ENCODE results near the gene ACTR2. TPM values are rescaled to one million over a fixed set of nuclear protein-coding genes. Genes with fewer than 3 reads are reported as not detected.

ACTR2 gene
- total RNA-seq, 1 experiment from 2014 or later: 160 TPM

DNA sequence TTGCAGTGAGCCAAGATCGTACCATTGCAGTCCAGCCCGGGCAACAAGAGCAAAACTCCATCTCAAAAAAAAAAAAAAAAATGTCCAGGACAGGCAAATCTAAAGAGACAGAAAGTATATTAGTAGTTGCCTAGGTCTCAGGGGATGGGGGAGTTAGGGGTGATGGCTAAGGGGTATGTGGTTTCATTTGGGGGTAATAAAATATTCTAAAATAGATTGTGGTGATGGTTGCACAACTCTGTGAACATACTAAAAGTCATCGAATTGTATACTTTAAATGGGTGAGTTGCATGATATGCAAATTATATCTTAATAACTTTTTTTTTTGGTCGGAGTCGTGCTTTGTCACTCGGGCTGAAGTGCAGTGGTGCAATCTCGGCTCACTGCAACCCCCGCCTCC, 34.2 kb upstream of the ACTR2 start:
- DNase-seq (ENCODE audit: low spot score) (no peak), ATAC-seq (no peak)
- H3K36me3 Mint-ChIP-seq: no peaks in the 10 kb centered on the region
- no peak overlapping the region for H3K4me3 Mint-ChIP-seq
- no peaks in the 10 kb centered on the region for H3K9me3 Mint-ChIP-seq
- H3K27me3 Mint-ChIP-seq (ENCODE audit: low read depth): peaks cover 16% of the 10 kb centered on the region
- TF ChIP-seq, protein P1, sequence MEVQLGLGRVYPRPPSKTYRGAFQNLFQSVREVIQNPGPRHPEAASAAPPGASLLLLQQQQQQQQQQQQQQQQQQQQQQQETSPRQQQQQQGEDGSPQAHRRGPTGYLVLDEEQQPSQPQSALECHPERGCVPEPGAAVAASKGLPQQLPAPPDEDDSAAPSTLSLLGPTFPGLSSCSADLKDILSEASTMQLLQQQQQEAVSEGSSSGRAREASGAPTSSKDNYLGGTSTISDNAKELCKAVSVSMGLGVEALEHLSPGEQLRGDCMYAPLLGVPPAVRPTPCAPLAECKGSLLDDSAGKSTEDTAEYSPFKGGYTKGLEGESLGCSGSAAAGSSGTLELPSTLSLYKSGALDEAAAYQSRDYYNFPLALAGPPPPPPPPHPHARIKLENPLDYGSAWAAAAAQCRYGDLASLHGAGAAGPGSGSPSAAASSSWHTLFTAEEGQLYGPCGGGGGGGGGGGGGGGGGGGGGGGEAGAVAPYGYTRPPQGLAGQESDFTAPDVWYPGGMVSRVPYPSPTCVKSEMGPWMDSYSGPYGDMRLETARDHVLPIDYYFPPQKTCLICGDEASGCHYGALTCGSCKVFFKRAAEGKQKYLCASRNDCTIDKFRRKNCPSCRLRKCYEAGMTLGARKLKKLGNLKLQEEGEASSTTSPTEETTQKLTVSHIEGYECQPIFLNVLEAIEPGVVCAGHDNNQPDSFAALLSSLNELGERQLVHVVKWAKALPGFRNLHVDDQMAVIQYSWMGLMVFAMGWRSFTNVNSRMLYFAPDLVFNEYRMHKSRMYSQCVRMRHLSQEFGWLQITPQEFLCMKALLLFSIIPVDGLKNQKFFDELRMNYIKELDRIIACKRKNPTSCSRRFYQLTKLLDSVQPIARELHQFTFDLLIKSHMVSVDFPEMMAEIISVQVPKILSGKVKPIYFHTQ (CRISPR knock-in tag; IDR thresholded peaks at IDR 0.05): no peak
- TF ChIP-seq, protein P2, sequence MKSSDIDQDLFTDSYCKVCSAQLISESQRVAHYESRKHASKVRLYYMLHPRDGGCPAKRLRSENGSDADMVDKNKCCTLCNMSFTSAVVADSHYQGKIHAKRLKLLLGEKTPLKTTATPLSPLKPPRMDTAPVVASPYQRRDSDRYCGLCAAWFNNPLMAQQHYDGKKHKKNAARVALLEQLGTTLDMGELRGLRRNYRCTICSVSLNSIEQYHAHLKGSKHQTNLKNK (CRISPR knock-in tag; IDR thresholded peaks at IDR 0.05): no peak
- TF ChIP-seq, protein P3, sequence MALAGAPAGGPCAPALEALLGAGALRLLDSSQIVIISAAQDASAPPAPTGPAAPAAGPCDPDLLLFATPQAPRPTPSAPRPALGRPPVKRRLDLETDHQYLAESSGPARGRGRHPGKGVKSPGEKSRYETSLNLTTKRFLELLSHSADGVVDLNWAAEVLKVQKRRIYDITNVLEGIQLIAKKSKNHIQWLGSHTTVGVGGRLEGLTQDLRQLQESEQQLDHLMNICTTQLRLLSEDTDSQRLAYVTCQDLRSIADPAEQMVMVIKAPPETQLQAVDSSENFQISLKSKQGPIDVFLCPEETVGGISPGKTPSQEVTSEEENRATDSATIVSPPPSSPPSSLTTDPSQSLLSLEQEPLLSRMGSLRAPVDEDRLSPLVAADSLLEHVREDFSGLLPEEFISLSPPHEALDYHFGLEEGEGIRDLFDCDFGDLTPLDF (CRISPR knock-in tag; IDR thresholded peaks at IDR 0.05): no peak
- H3K27ac Mint-ChIP-seq: no peak overlapping the region
- H3K4me1 Mint-ChIP-seq: peaks cover 6% of the 10 kb centered on the region
- POLR2A ChIA-PET: no interaction called here
- CTCF ChIA-PET: no interaction called here

DNA sequence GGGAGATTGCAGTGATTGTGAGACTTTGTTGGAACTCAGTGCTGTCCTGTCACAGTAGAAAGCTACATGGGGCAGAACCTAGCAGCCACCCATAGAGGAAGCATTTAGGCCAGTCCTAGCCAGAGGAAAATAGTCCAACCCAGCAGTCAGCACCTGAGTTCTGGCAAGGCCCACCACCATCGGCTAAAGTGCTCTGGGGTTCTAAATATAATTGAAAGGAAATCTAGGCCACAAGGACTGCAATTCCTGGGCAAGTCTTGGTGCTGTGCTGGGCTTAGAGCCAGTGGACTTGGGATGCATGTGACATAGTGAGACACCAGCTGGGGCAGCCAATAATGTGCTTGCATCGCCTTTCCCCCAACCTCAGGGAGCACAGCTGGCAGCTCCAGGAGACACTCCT, 28.9 kb upstream of the ACTR2 start:
- ATAC-seq: no peak
- TF ChIP-seq GTF2I (CRISPR knock-in tag; conservative IDR thresholded peaks at IDR 0.05) (no peak), NR3C1 (CRISPR knock-in tag; conservative IDR thresholded peaks at IDR 0.05; ENCODE audit: low read depth) (no peak), SP1 (CRISPR knock-in tag; conservative IDR thresholded peaks at IDR 0.05) (no peak), CBFB (CRISPR knock-in tag; IDR thresholded peaks at IDR 0.05; ENCODE audit: low read depth) (no peak), MYBL2 (CRISPR knock-in tag; IDR thresholded peaks at IDR 0.05) (no peak), RELA (CRISPR knock-in tag; IDR thresholded peaks at IDR 0.05; ENCODE audit: borderline replicate concordance) (no peak)
- TF ChIP-seq, protein P4, sequence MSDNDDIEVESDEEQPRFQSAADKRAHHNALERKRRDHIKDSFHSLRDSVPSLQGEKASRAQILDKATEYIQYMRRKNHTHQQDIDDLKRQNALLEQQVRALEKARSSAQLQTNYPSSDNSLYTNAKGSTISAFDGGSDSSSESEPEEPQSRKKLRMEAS (CRISPR knock-in tag; IDR thresholded peaks at IDR 0.05): no peak
- TF ChIP-seq, protein P5, sequence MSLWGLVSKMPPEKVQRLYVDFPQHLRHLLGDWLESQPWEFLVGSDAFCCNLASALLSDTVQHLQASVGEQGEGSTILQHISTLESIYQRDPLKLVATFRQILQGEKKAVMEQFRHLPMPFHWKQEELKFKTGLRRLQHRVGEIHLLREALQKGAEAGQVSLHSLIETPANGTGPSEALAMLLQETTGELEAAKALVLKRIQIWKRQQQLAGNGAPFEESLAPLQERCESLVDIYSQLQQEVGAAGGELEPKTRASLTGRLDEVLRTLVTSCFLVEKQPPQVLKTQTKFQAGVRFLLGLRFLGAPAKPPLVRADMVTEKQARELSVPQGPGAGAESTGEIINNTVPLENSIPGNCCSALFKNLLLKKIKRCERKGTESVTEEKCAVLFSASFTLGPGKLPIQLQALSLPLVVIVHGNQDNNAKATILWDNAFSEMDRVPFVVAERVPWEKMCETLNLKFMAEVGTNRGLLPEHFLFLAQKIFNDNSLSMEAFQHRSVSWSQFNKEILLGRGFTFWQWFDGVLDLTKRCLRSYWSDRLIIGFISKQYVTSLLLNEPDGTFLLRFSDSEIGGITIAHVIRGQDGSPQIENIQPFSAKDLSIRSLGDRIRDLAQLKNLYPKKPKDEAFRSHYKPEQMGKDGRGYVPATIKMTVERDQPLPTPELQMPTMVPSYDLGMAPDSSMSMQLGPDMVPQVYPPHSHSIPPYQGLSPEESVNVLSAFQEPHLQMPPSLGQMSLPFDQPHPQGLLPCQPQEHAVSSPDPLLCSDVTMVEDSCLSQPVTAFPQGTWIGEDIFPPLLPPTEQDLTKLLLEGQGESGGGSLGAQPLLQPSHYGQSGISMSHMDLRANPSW (CRISPR knock-in tag; conservative IDR thresholded peaks at IDR 0.05; ENCODE audit: low read depth): no peak
- Mint-ChIP-seq H3K4me1 (peaks cover 6% of the 10 kb centered on the region), H3K4me3 (no peak overlapping the region), H3K9me3 (no peaks in the 10 kb centered on the region), H3K36me3 (no peaks in the 10 kb centered on the region), H3K27me3 (ENCODE audit: low read depth) (peaks cover 2% of the 10 kb centered on the region; the same call in 1 of the 2 replicates), H3K27ac (no peak overlapping the region)
- ChIA-PET POLR2A (no interaction called here), CTCF (interaction anchor here (2.2 kb wide), 1 partner anchor 12 kb away, joined by 7 read pairs; no protein-coding TSS in a partner anchor)
- no peak for DNase-seq (ENCODE audit: low spot score)

DNA sequence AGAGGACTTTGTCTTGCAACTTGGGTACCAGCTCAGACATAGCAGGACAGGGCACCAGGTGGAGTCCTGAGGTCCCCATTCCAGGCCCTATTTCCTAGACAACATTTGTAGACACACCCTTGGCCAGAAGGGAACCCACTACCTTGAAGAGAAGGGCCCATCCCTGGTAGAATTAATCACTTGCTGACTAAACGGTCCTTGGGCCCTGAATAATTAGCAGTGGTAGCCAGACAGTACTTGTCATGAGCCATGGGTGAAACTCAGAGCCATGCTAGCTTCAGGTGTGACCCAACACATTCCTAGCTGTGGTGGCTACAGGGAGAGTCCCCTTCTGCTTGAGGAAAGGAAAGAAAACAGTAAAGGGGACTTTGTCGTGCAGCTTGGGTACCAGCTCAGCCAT, 28.5 kb upstream of the ACTR2 start:
- POLR2A ChIA-PET: no interaction called here
- no peak overlapping the region for H3K4me3 Mint-ChIP-seq
- H3K9me3 Mint-ChIP-seq: no peaks in the 10 kb centered on the region
- H3K4me1 Mint-ChIP-seq: peaks cover 6% of the 10 kb centered on the region
- peaks cover 2% of the 10 kb centered on the region; the same call in 1 of the 2 replicates for H3K27me3 Mint-ChIP-seq (ENCODE audit: low read depth)
- ATAC-seq (no peak), DNase-seq (ENCODE audit: low spot score) (no peak)
- no peak for TF ChIP-seq CREM (CRISPR knock-in tag; IDR thresholded peaks at IDR 0.05)
- no peak for TF ChIP-seq ZNF416 (CRISPR knock-in tag; IDR thresholded peaks at IDR 0.05)
- no peaks in the 10 kb centered on the region for H3K36me3 Mint-ChIP-seq
- H3K27ac Mint-ChIP-seq: no peak overlapping the region
- CTCF ChIA-PET: interaction anchor here (2.2 kb wide), 1 partner anchor 12 kb away, joined by 7 read pairs; no protein-coding TSS in a partner anchor

Measured in WTC11 (cell line).